HTR-8/SVneo (cell line): ENCODE data around the gene LAMA1.
"Not testable (repeated sequence)": the region's sequence is repeated elsewhere in the genome, so short reads cannot be mapped to it uniquely, and the experiment has no call there.

ENCODE experiments used
- DNase-seq: peaks from one replicate; pipeline ENCODE4 v3.0.0; 2011; ENCODE audit warnings: low spot score, mixed read lengths; ENCODE audit not compliant: insufficient read length
- FAIRE-seq: peaks from 2 replicates; lab custom pipeline; 2011; peaks lifted over from hg19 to GRCh38; lab: Jason Lieb, UNC

The LAMA1 gene

DNA sequence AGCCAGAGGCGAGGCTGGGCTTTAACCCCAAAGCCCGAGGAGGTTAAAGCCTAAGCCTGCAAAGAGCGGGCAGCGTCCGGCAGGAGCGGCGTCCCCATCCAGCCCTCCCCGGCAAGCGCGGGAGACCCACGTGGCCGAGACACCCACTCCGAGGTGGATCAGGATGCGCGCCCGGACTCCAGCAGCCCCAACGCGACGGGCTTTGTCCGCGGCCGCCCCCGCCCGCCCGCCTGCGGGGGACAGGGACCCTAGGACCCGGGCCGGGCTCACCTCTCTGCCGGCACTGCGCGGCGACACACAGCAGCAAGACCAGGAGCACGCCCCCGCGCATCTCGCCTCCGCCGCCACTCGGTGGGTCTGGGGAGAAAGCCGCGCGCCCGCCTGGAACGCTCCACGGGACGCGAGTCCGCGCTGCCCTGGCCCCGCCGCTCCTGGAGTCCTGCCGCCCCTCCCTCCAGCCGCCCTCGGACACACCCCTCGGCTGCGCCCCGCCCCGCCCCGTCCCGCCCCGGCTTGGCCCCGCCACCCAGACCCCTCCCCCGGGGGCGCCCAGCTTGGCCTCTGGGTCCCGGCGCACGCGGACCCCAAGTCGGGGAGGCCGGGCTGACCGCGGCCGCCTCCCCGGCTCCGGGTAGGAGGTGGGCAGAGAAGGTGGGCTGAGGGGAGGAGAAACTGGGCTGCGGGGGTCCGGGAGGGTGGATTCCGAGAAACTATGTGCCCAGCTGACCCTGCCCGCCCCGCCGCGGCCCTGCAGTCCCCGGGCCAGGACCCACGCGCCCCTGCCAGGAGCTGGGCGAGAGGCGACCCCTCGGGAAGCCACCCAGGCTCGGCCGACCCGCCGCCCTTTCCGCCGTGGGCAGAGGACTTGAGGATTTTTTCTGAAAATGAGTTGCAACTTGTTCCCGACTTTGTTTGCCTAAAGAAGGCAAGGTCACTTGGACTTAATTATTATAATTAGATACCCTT is at the start of gene LAMA1:
Gene LAMA1 (minus strand): TSS at position 408 of the 966 bp plus-strand sequence. CDS start 77 bp downstream, at position 331.
- FAIRE-seq (peak; percentile 36), DNase-seq (peak; percentile 54)

DNA sequence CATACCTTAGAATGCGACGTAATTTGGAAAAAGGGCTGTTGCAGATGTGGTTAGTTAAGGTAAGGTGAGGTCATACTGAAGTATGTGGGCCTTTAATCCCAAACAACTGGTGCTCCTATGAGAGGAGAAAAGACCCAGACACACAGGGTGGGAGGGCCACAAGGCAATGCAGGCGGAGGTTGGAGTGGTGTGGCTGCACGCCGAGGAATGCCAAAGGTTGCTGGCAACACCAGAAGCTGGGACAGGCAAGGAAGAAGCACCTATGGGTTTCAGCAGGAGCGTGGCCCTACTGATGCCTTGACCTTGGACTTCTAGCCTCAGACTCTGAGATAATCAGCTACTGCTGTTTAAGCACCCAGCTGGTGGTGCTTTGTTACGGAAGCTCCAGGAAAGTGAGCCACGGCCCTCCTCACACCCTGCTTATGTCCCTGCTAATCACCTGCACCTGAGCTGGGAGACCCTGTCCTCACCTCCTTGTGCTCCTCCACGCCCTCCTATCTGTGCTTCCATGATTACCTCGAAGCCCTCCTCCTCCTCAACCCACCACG is 48.3 kb upstream of the LAMA1 start:
- DNase-seq = no peak
- no peak for FAIRE-seq

DNA sequence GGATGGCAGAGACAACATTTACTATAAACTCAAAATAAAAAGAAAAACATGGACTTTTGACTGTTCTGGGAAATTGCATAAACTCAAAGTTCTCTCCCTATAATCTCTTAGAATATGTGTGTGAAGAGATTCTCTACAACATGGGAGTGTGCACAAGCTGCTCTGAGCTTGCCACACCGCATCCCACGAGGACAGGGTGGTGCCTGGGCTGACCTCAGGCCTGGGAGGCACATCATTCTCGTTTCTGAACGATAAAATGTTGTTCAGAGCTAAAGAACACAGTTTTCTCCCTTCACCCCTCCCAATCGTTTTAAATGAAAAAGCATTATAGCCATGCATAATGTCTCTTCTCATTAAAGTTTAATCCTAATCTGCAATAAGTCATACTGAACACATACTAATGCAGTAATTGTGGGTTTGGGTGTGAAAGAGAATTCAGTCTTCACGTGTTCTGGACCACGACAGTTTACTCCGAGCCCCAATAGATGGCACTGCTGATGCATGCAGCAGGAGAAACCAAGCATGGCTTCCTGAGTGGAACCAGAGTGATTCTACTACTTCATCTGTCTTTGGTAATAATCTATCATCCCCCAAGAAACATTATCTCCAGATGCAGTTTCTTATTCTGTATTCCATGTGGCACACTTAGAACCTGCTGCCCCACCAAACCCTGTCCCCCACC is 46.9 kb upstream of the LAMA1 start:
- DNase-seq = peak; percentile 26
- FAIRE-seq = no peak

- FAIRE-seq = peak; percentile 62
- peak; percentile 62 for DNase-seq
Measured at GRCh38 chr18:7158216-7158615, 40.6 kb upstream of the LAMA1 start.

GRCh38 chr18:7157760-7158159 is 40.2 kb upstream of the LAMA1 start:
- FAIRE-seq (no peak), DNase-seq (no peak)

DNA sequence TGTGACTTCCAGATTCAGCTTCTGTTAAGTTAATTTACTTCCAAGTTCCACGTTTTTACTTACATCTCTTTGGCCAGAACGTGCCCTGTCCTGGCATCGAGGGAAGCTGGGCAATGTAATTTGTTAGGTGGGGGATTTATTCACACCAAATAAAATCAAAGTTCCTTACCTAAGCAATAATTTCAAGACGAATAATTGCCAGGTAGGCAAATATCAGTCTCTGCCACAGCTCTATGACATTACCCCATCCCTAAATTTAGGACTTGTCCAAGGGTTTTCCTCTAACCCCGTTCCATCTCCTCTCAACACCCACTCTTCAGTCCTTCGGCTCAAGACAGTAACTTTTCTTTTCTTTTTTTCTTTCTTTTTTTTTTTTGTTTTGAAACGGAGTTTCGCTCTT is 38.3 kb upstream of the LAMA1 start:
- no peak for FAIRE-seq
- DNase-seq = no peak

GRCh38 chr18:7155092-7155491 is 37.5 kb upstream of the LAMA1 start:
- no peak for FAIRE-seq
- DNase-seq = no peak

DNA sequence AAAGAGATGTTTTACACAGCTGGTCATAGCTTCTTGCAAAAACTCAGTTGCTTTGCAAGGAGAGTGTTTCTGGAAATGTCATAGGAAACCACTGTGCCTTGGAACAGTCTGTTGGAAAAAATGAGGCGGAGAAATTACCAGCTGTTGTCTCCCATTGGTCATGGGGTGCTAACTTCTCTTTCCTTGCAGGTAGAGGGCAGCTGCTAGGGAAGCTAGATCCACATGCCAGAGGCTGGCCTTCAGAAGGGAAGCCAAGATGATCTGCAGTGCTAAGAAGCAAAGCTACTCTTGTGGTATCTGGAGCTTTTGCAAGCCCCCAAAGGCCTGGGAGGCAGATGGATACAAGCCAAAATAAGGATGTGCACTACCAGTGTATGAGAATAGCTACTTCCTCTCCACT is 34.8 kb upstream of the LAMA1 start:
- FAIRE-seq = no peak

DNA sequence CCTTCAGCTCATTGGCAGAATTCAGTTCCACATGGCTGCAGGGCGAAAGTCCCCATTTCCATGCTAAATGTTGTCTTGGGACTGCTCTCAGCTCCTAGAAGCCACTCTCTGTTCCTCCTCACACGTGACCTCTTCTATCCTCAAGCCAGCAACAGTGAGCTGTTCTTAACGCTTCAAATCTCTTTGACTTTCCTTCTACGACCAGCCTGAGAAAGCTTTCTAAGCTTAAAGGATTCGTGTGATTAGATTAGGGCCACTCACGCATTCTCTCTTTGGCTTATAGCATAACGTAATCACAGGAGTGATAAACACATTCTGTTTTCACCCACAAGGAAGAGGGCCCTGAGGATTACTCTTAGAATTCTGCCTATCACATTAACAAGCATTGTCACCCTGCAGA is 29.8 kb upstream of the LAMA1 start:
- no peak for FAIRE-seq
- no peak for DNase-seq

More for the DNA sequence above, 34.8 kb upstream of the LAMA1 start:
- DNase-seq = no peak

GRCh38 chr18:7146067-7146466 is 28.5 kb upstream of the LAMA1 start:
- FAIRE-seq (peak; percentile 28), DNase-seq (no peak)

DNA sequence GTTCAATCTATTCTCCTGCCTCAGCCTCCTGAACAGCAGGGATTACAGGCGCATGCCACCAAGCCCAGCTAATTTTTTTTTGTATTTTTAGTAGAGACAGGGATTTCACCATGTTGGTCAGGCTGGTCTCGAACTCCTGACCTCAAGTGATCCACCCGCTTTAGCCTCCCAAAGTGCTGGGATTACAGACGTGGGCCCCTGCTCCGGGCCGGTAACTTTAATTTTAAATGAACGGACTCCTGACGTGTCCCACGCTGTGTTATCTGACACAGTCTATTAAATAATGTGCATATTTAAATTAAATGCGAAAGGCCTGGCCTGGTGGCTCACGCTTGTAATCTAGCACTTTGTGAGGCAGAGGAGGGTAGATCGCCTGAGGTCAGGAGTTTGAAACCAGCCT is 27.3 kb upstream of the LAMA1 start:
- FAIRE-seq, DNase-seq: not testable (repeated sequence)

- DNase-seq (no peak), FAIRE-seq (no peak)
Measured at GRCh38 chr18:7141287-7141686, 23.7 kb upstream of the LAMA1 start.

GRCh38 chr18:7139409-7139808 is 21.8 kb upstream of the LAMA1 start:
- FAIRE-seq = no peak

GRCh38 chr18:7133181-7133580 is 15.6 kb upstream of the LAMA1 start:
- no peak for DNase-seq
- FAIRE-seq = no peak

More at GRCh38 chr18:7139409-7139808, 21.8 kb upstream of the LAMA1 start:
- DNase-seq = no peak

DNA sequence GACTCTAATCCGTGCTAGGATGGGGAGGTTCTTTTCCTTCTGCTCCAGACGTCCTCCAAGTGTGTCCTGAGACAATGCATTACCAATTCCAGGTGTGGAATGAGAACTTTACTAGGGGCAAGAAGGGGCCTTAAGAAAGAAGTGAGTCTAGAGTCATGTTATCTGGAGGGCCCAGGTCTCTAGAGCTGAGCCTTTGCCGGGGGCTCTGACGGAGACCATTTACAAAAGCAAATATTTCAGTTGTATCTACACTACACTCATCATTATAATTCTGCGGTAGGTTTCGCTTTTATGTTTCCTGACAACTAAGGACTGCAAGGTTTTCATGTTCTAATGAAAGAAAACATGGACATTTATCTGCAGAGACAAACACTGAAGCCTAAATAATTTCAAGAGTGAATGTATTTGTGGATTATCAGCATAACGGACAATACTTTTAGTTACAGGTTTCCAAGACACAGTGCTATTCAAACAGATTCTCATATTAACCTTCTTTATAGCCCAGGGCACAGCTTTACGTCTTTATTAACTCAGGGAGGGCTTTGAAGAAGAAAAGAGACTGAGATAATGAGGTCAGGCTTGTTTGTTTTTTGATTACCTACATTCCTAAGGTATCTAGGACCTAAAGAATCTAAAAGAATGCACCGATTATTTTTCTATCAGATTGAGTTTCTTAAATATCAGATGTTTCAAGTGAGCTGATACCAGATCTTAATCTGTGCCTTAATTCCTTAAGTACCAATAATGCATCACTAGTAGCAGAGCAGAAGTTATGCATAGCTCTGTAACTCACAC is 15.0 kb upstream of the LAMA1 start:
- DNase-seq (no peak), FAIRE-seq (no peak)

GRCh38 chr18:7122376-7122775 is 4.8 kb upstream of the LAMA1 start:
- DNase-seq (no peak), FAIRE-seq (no peak)

- DNase-seq (peak; percentile 20), FAIRE-seq (no peak)
Measured at GRCh38 chr18:7116792-7117389, 706 bp downstream of the LAMA1 start.

DNA sequence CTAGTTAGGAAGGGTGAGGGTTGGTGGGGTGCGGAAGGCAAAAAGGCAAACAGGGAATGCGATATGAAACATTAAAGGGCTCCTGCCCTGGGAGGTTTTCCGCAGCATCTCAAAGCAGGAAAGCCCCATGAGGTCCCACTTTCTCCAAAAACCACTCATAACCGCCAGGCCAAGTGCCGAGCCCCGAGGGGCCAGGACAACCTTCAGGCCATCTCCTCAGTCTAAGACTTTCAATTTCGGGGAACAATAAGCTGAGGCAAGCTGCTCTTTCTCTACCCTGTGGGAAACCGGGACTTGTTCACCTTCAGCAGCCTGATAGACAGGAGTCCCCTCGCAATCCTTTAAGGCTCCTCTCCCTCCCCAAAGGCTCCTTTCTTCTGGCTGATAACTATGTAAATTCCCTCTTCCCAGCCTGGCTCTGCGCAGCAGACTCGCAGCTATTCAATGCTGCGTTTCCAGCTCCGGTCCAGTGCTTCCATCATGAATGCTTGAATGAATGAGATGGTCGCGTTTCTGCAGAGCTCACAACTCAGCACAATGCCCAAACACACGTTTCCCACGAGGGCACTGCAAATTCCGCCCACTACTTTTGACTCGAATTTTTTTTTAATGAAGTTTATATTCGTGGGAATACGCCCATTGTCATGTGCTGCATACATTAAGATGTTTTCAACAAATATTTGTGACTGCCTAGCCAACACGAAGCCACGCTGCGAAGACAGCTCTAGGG is 1.4 kb downstream of the LAMA1 start:
- DNase-seq (peak; percentile 41), FAIRE-seq (no peak)

GRCh38 chr18:7112936-7113335 is 4.7 kb downstream of the LAMA1 start:
- FAIRE-seq (no peak), DNase-seq (no peak)
